Spinal cord (tissue), 10 donors: ENCODE results near the gene MUTYH. TPM values are rescaled to one million over a fixed set of nuclear protein-coding genes. Genes with fewer than 3 reads are reported as not detected.
"Not testable (repeated sequence)": the region's sequence is repeated elsewhere in the genome, so short reads cannot be mapped to it uniquely, and the experiment has no call there.

ENCODE experiments used
- DNase-seq, 6 donors: peaks; one replicate each; pipeline versions ENCODE4 v3.0.0 to v3.0.0-alpha.2; 2013 to 2015; ENCODE audit warnings: low spot score in 6 of 6, low read depth in 4 of 6
- H3K27ac ChIP-seq: one replicate; pipeline ENCODE4 v1.5.1; 2013; ENCODE audit warnings: low read depth, low read length, control low read depth
- H3K27me3 ChIP-seq: one replicate; pipeline ENCODE4 v1.6.1; 2013; ENCODE audit warnings: low read length; ENCODE audit not compliant: control insufficient read depth, insufficient read depth
- H3K36me3 ChIP-seq: one replicate; pipeline ENCODE4 v1.6.1; 2013; ENCODE audit warnings: low read length; ENCODE audit not compliant: control insufficient read depth, insufficient read depth
- H3K4me1 ChIP-seq: one replicate; pipeline ENCODE4 v1.6.1; 2013; ENCODE audit warnings: low read length; ENCODE audit not compliant: control insufficient read depth, insufficient read depth
- H3K4me3 ChIP-seq: one replicate; pipeline ENCODE4 v1.5.1; 2013; ENCODE audit warnings: low read depth, low read length, control low read depth
- H3K9me3 ChIP-seq: one replicate; pipeline ENCODE4 v1.6.1; 2013; ENCODE audit warnings: low read length; ENCODE audit not compliant: control insufficient read depth, insufficient read depth
- WGBS: methylation state at CpG from one replicate; pipeline ENCODE4 v1.1.5; 2013; ENCODE audit warnings: missing lambda C conversion rate; ENCODE audit not compliant: insufficient coverage; 5-methylcytosine and 5-hydroxymethylcytosine counted together
- polyA plus RNA-seq, 2 donors: library from polyadenylated mRNA; unstranded; fragments of 120-200 nt; gene quantifications; one replicate each; pipeline ENCODE4 v1.2.1, GENCODE V29; 2013; ENCODE audit not compliant: insufficient read length in 2 of 2
- total RNA-seq, 2 donors: library from RNA; depleted of rRNA in 1 of 2; stranded (reverse); fragments of 120-200 nt in 1 of 2; fragments of >200 nt in 1 of 2; gene quantifications; one replicate each; pipeline versions ENCODE4 v1.2.3 to v1.2.4, GENCODE V29; 2013 to 2014
- donor health status: healthy.

The MUTYH gene
- total and polyA plus RNA-seq, 4 donors, result 13.2 to 55.7 (median 38.1) TPM

DNA sequence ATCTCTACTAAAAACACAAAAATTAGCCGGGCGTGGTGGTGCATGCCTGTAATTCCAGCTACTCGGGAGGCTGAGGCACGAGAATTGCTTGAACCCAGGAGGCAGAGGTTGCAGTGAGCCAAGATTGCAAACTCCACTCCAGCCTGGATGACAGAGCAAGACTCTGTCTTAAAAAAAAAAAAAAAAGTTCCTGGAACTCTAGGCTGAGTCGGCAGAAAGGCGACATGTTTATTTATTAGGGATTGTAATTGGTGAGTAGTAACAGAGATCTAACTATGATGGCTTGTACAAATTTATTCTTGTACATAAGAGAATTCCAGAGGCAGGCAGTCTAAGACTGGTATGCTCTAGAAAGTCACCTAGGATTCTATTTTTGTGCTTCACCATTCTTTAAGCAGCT lies 49.2 kb downstream of the MUTYH start:
- not testable (repeated sequence) for H3K4me3 ChIP-seq, DNase-seq, H3K4me1 ChIP-seq, H3K27me3 ChIP-seq, H3K9me3 ChIP-seq, H3K27ac ChIP-seq, H3K36me3 ChIP-seq
- WGBS, result 85% methylated on average over 4 of the region's 6 CpGs

DNA sequence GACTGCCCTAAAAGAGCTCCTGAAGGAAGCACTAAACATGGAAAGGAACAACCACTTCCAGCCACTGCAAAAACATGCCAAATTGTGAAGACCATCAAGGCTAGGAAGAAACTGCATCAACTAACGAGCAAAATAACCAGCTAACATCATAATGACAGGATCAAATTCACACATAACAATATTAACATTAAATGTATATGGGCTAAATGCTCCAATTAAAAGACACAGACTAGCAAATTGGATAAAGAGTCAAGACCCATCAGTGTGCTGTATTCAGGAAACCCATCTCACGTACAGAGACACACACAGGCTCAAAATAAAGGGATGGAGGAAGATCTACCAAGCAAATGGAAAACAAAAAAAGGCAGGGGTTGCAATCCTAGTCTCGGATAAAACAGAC lies 53.7 kb downstream of the MUTYH start:
- not testable (repeated sequence) for H3K36me3 ChIP-seq, H3K4me1 ChIP-seq, H3K27me3 ChIP-seq, H3K4me3 ChIP-seq, H3K9me3 ChIP-seq, H3K27ac ChIP-seq, DNase-seq
- no CpG with 5 or more reads among the region's 3 CpGs for WGBS

DNA sequence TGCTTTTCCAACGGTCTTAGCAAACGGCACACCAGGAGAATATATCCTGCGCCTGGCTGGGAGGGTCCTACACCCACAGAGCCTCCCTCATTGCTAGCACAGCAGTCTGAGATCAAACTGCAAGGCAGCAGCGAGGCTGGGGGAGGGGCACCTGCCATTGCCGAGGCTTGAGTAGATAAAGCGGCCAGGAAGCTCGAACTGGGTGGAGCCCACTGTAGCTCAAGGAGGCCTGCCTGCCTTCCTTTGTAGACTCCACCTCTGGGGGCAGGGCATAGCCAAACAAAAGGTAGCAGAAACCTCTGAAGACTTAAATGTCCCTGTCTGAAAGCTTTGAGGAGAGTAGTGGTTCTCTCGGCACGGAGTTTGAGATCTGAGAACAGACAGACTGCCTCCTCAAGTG lies 55.4 kb downstream of the MUTYH start:
- not testable (repeated sequence) for H3K4me3 ChIP-seq, H3K9me3 ChIP-seq, H3K27ac ChIP-seq, H3K27me3 ChIP-seq, DNase-seq, H3K36me3 ChIP-seq, H3K4me1 ChIP-seq
- 82% methylated on average over 8 of the region's 9 CpGs for WGBS

DNA sequence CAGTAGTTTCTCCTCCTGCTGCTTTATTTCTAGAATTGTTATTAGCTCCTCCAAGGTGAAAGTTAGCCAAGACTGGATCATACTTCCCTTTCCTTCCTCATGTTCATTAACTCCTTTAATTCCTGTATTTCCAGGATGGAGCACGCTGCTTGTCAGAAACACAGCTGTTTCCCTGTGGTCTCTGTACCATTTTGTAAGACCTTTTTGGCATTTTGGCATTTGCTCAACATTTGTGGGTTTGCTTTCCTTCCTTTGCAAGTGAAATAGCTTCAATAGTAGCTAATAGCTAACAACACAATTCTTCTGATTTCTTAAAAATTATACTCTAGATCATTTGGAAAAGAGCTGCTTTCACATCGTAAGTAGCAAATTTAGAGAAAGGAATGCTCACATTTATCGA lies 57.9 kb downstream of the MUTYH start:
- H3K36me3 ChIP-seq, result no peaks in the 10 kb centered on the region
- H3K4me1 ChIP-seq, result no peaks in the 10 kb centered on the region
- no peak for DNase-seq
- 67% methylated on average over 1 of the region's 3 CpGs for WGBS
- H3K4me3 ChIP-seq, result no peak overlapping the region
- no peak overlapping the region for H3K27ac ChIP-seq
- no peaks in the 10 kb centered on the region for H3K27me3 ChIP-seq
- no peaks in the 10 kb centered on the region for H3K9me3 ChIP-seq

Other genes starting within 250 kb of the MUTYH start
- 1 to 10 TPM; 7.9 to 9.7 TPM for gene ZSWIM5, start 133.8 kb downstream of the MUTYH start, total RNA-seq
- gene ZSWIM5, start 133.8 kb downstream of the MUTYH start, polyA plus RNA-seq, result 10 to 100 TPM; 14.6 to 14.8 TPM
- gene HPDL, start 13.5 kb downstream of the MUTYH start, total RNA-seq, result 1 to 10 TPM; 1.8 to 2.0 TPM
- gene HPDL, start 13.5 kb downstream of the MUTYH start, polyA plus RNA-seq, result 1 to 10 TPM; 3.3 to 4.6 TPM
- 10 to 100 TPM in 1 of 2 donors, 1 to 10 TPM in 1; 6.8 to 10.1 TPM for gene TOE1, start 270 bp downstream of the MUTYH start, total RNA-seq
- gene TOE1, start 270 bp downstream of the MUTYH start, polyA plus RNA-seq, result 1 to 10 TPM; 9.1 to 9.6 TPM
- 1 to 10 TPM; 5.4 to 7.3 TPM for gene TESK2, start 150.7 kb upstream of the MUTYH start, total RNA-seq
- gene TESK2, start 150.7 kb upstream of the MUTYH start, polyA plus RNA-seq, result 1 to 10 TPM; 4.0 to 4.9 TPM
- gene CCDC163, start 159.6 kb upstream of the MUTYH start, total RNA-seq, result 1 to 10 TPM; 1.6 to 5.8 TPM
- 1 to 10 TPM; 2.9 to 8.7 TPM for gene CCDC163, start 159.6 kb upstream of the MUTYH start, polyA plus RNA-seq
- 1 to 10 TPM; 2.7 to 6.1 TPM for gene MMACHC, start 159.9 kb upstream of the MUTYH start, total RNA-seq
- gene MMACHC, start 159.9 kb upstream of the MUTYH start, polyA plus RNA-seq, result 1 to 10 TPM; 8.8 to 9.9 TPM
- gene PRDX1, start 181.4 kb upstream of the MUTYH start, total RNA-seq, result 100 to 1,000 TPM; 474 to 504 TPM
- 100 to 1,000 TPM; 393 to 481 TPM for gene PRDX1, start 181.4 kb upstream of the MUTYH start, polyA plus RNA-seq
- gene AKR1A1, start 210.4 kb upstream of the MUTYH start, total RNA-seq, result 100 to 1,000 TPM in 1 of 2 donors, 10 to 100 TPM in 1; 58.9 to 121 TPM
- gene AKR1A1, start 210.4 kb upstream of the MUTYH start, polyA plus RNA-seq, result 100 to 1,000 TPM; 113 to 116 TPM
- 10 to 100 TPM; 64.5 to 97.5 TPM for gene NASP, start 243.6 kb upstream of the MUTYH start, total RNA-seq
- 100 to 1,000 TPM; 224 to 265 TPM for gene NASP, start 243.6 kb upstream of the MUTYH start, polyA plus RNA-seq